GM23248 (cell line): ENCODE measurements around the gene HDHD3. TPM values are rescaled to one million over a fixed set of nuclear protein-coding genes. Genes with fewer than 3 reads are reported as not detected.

ENCODE experiments used
- DNase-seq: peaks from one replicate; pipeline ENCODE4 v3.0.0-alpha.2; 2015
- H2AFZ ChIP-seq: fragments of 200-600 bp; sonication (generic); 2 replicates; pipeline ENCODE4 v1.6.1; 2016; ENCODE audit warnings: antibody characterized with exemption
- H3F3A ChIP-seq: fragments of 200-600 bp; sonication (generic); 2 replicates; pipeline ENCODE4 v1.6.1; 2016; ENCODE audit warnings: mild to moderate bottlenecking, antibody characterized with exemption, mixed run types; ENCODE audit not compliant: insufficient read depth
- H3K27ac ChIP-seq: fragments of 200-600 bp; sonication (generic); 2 replicates; pipeline ENCODE4 v1.5.1; 2016; ENCODE audit warnings: mild to moderate bottlenecking
- H3K27me3 ChIP-seq: fragments of 200-600 bp; sonication (generic); replicated peaks from 2 replicates; pipeline ENCODE4 v1.6.1; 2016; ENCODE audit warnings: mild to moderate bottlenecking; ENCODE audit not compliant: insufficient read depth
- H3K36me3 ChIP-seq: fragments of 200-600 bp; sonication (generic); 2 replicates; pipeline ENCODE4 v1.6.1; 2016; ENCODE audit warnings: low read depth, mild to moderate bottlenecking
- H3K4me1 ChIP-seq: fragments of 200-600 bp; sonication (generic); 2 replicates; pipeline ENCODE4 v1.6.1; 2016; ENCODE audit warnings: mild to moderate bottlenecking; ENCODE audit not compliant: insufficient read depth
- H3K4me2 ChIP-seq: fragments of 200-600 bp; sonication (generic); one replicate; pipeline ENCODE4 v1.6.1; 2016; ENCODE audit warnings: mild to moderate bottlenecking; ENCODE audit not compliant: unreplicated experiment
- H3K4me3 ChIP-seq: fragments of 200-600 bp; sonication (generic); 2 replicates; pipeline ENCODE4 v1.5.1; 2016; ENCODE audit warnings: mild to moderate bottlenecking
- H3K79me2 ChIP-seq: fragments of 200-600 bp; sonication (generic); 2 replicates; pipeline ENCODE4 v1.6.1; 2016; ENCODE audit warnings: mild to moderate bottlenecking; ENCODE audit not compliant: insufficient read depth
- H3K9ac ChIP-seq: fragments of 200-600 bp; sonication (generic); 2 replicates; pipeline ENCODE4 v1.6.1; 2016; ENCODE audit warnings: mild to moderate bottlenecking
- H3K9me2 ChIP-seq: fragments of 200-600 bp; sonication (generic); 2 replicates; pipeline ENCODE4 v1.6.1; 2016; ENCODE audit warnings: mixed run types, mild to moderate bottlenecking, moderate library complexity; ENCODE audit not compliant: insufficient read depth
- H3K9me3 ChIP-seq: fragments of 200-600 bp; sonication (generic); one replicate; pipeline ENCODE4 v1.6.1; 2017; ENCODE audit warnings: low read depth
- H4K20me1 ChIP-seq: fragments of 200-600 bp; sonication (generic); 2 replicates; pipeline ENCODE4 v1.6.0; 2016; ENCODE audit not compliant: insufficient read depth
- EZH2 ChIP-seq: fragments of 200-600 bp; sonication (generic); IDR thresholded peaks from 2 replicates; pipeline ENCODE4 v1.6.1; 2018; ENCODE audit warnings: antibody characterized with exemption, mild to moderate bottlenecking; ENCODE audit not compliant: insufficient read depth, poor library complexity, severe bottlenecking
- EZH2phosphoT487 ChIP-seq: fragments of 200-600 bp; sonication (generic); IDR thresholded peaks from 2 replicates; pipeline ENCODE4 v1.6.1; 2018; ENCODE audit warnings: antibody characterized with exemption, moderate library complexity, mild to moderate bottlenecking, low read depth; ENCODE audit not compliant: insufficient read depth
- WGBS, 2 experiments: methylation state at CpG; one replicate each; pipeline ENCODE4 v1.1.6; 2015 to 2017; ENCODE audit warnings: low lambda C conversion rate in 2 of 2, low coverage in 1 of 2; ENCODE audit errors: missing lambda C conversion rate in 2 of 2; 5-methylcytosine and 5-hydroxymethylcytosine counted together
- in situ Hi-C: fragments of 300-500 bp; cut with MboI; formaldehyde crosslinking; loops from 2 replicates; pipeline ENCODE4 v1.15.0; 2020
- polyA plus RNA-seq: library from polyadenylated mRNA; unstranded; fragments of >200 nt; fragmentation: Nextera tagmentation; extraction: Ambion mirVana; gene quantifications from 2 replicates; pipeline ENCODE4 v1.2.1, GENCODE V29; 2016
- total RNA-seq: library from RNA; depleted of rRNA; stranded (reverse); fragments of >200 nt; shearing (Covaris generic); gene quantifications from 2 replicates; pipeline ENCODE4 v1.2.3, GENCODE V29; 2014; rRNA removed

HDHD3 gene
- total and polyA plus RNA-seq, 2 experiments from 2014 or later: 8.3 to 13.2 TPM

DNA sequence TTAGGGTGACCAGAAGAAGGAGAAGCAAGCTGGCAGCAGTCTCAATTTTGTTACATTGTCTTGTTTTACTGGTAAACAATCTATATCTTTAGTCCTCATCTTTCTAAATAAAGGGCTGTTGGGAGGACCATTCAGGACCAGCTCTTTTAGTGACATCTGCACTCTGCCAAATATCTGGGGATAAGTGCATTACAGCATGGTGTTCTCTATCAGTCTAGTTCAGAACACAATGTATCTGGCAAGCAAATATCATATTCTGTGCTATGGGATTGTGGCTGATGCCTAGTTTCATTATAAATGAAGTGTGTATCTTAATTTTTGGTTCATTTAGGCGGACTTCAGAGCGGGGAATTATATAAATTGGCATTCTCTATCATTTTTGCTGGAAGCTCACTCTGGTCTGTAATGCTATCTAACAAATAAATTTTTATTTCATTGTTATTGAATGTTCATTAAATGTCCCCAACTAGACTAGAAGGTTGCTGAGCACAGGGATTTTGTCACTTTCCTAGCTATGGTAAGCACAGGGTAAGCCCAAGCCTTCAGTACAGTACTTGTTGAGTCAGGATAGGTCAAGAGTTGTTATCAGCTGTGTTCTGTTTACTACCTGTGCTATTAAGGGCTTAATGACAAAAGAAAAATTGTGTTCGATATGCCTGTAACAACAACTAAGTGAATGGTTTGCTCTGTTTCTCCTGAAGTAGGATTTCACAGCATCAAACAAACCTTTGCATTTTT lies 48.6 kb downstream of the HDHD3 start:
- 88 to 93% methylated on average over 3 of the region's 3 CpGs for WGBS, 2 experiments
- Histone ChIP-seq H3K9me3 (no peaks in the 10 kb centered on the region), H3K4me3 (no peak overlapping the region), H3K9ac (no peak overlapping the region), H4K20me1 (no peaks in the 10 kb centered on the region), H2AFZ (no peak overlapping the region), H3K27me3 (no peaks in the 10 kb centered on the region), H3K9me2 (no peaks in the 10 kb centered on the region), H3K4me2 (no peak overlapping the region), H3K4me1 (no peaks in the 10 kb centered on the region), H3K79me2 (no peaks in the 10 kb centered on the region), H3K27ac (no peak overlapping the region), H3F3A (no peaks in the 10 kb centered on the region), H3K36me3 (no peaks in the 10 kb centered on the region)
- in situ Hi-C loops: no loop called here
- DNase-seq: no peak
- TF ChIP-seq EZH2 (no peak), EZH2phosphoT487 (no peak)

DNA sequence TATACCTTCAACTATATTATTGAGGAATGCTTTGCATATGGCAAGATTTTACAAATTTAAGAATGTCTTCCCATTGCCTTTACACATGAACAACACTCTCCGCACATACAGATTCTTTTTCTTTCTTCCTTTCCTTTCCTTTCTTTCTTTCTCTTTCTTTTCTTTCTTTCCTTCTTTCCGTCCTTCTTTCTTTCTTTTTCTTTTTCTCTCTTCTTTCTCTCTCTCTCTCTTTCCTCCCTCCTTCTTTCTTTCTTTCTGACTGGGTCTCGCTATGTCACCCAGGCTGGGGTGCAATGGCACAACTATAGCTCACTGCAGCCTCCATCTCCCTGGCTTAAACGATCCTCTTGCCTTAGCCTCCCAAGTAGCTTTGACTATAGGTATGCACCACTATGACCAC lies 50.6 kb downstream of the HDHD3 start:
- no peak overlapping the region for H3K27ac ChIP-seq
- H3K4me2 ChIP-seq: no peak overlapping the region
- no peak overlapping the region for H3K4me3 ChIP-seq
- no peaks in the 10 kb centered on the region for H3K4me1 ChIP-seq
- DNase-seq: no peak
- H3K36me3 ChIP-seq: no peaks in the 10 kb centered on the region
- no peaks in the 10 kb centered on the region for H3K27me3 ChIP-seq
- no peaks in the 10 kb centered on the region for H4K20me1 ChIP-seq
- in situ Hi-C loops: no loop called here
- H2AFZ ChIP-seq: no peak overlapping the region
- no peaks in the 10 kb centered on the region for H3K9me3 ChIP-seq
- H3K9me2 ChIP-seq: no peaks in the 10 kb centered on the region
- no peak overlapping the region for H3K9ac ChIP-seq
- 91 to 93% methylated on average over 4 of the region's 4 CpGs for WGBS, 2 experiments
- TF ChIP-seq EZH2phosphoT487 (no peak), EZH2 (no peak)
- no peaks in the 10 kb centered on the region for H3K79me2 ChIP-seq
- no peaks in the 10 kb centered on the region for H3F3A ChIP-seq

Other genes starting within 250 kb of the HDHD3 start
- 11.1 and 20.8 TPM in 2 replicates for gene SLC31A2, start 226.0 kb downstream of the HDHD3 start, total RNA-seq
- gene SLC31A2, start 226.0 kb downstream of the HDHD3 start, polyA plus RNA-seq: 15.0 and 17.0 TPM in 2 replicates
- gene FKBP15, start 155.7 kb downstream of the HDHD3 start, total RNA-seq: 23.1 and 26.1 TPM in 2 replicates
- 17.8 and 18.6 TPM in 2 replicates for gene FKBP15, start 155.7 kb downstream of the HDHD3 start, polyA plus RNA-seq
- 33.6 and 35.8 TPM in 2 replicates for gene SLC31A1, start 155.4 kb downstream of the HDHD3 start, total RNA-seq
- gene SLC31A1, start 155.4 kb downstream of the HDHD3 start, polyA plus RNA-seq: 36.4 and 37.1 TPM in 2 replicates
- gene CDC26, start 101.4 kb downstream of the HDHD3 start, total RNA-seq: 15.9 and 21.6 TPM in 2 replicates
- 67.2 and 70.9 TPM in 2 replicates for gene CDC26, start 101.4 kb downstream of the HDHD3 start, polyA plus RNA-seq
- 26.5 and 27.4 TPM in 2 replicates for gene PRPF4, start 101.3 kb downstream of the HDHD3 start, total RNA-seq
- gene PRPF4, start 101.3 kb downstream of the HDHD3 start, polyA plus RNA-seq: 25.7 and 27.0 TPM in 2 replicates
- gene RNF183, start 73.6 kb downstream of the HDHD3 start, total RNA-seq: not detected in 2 replicates
- gene RNF183, start 73.6 kb downstream of the HDHD3 start, polyA plus RNA-seq: not detected in 2 replicates
- 0.97 and 1.0 TPM in 2 replicates for gene WDR31, start 36.7 kb downstream of the HDHD3 start, total RNA-seq
- 3.1 and 3.7 TPM in 2 replicates for gene WDR31, start 36.7 kb downstream of the HDHD3 start, polyA plus RNA-seq
- gene BSPRY, start 27.4 kb downstream of the HDHD3 start, total RNA-seq: not detected in 2 replicates
- gene BSPRY, start 27.4 kb downstream of the HDHD3 start, polyA plus RNA-seq: not detected in 2 replicates
- 9.7 and 13.7 TPM in 2 replicates for gene ALAD, start 24.3 kb upstream of the HDHD3 start, total RNA-seq
- gene ALAD, start 24.3 kb upstream of the HDHD3 start, polyA plus RNA-seq: 18.5 and 18.7 TPM in 2 replicates
- gene POLE3, start 33.7 kb upstream of the HDHD3 start, total RNA-seq: 52.1 and 55.4 TPM in 2 replicates
- 49.4 and 55.8 TPM in 2 replicates for gene POLE3, start 33.7 kb upstream of the HDHD3 start, polyA plus RNA-seq
- gene C9orf43, start 33.8 kb upstream of the HDHD3 start, total RNA-seq: 0.13 and 0.76 TPM in 2 replicates
- 0.42 and 0.59 TPM in 2 replicates for gene C9orf43, start 33.8 kb upstream of the HDHD3 start, polyA plus RNA-seq
- gene RGS3, start 86.7 kb upstream of the HDHD3 start, total RNA-seq: 44.5 and 58.0 TPM in 2 replicates
- gene RGS3, start 86.7 kb upstream of the HDHD3 start, polyA plus RNA-seq: 48.6 and 54.8 TPM in 2 replicates